ENCODE measurements around the gene VCX3A.

GRCh38 chrX:6517376-6517775 is 17.5 kb downstream of the VCX3A start:
- TF ChIP-seq POLR2AphosphoS5 (IDR thresholded peaks at IDR 0.05; ENCODE audit: borderline replicate concordance, low read depth, low read length) = no peak
- no peak for TF ChIP-seq EZH2 (IDR thresholded peaks at IDR 0.05)

Data from SK-N-MC (cell line).